Activated CD8-positive, alpha-beta memory T cell treated with anti-CD3 and anti-CD28 coated beads, Interleukin-2, amount 50 U/mL, for 48 hours (primary cell): ENCODE results near the gene SSX3.
"Not testable (repeated sequence)": the region's sequence is repeated elsewhere in the genome, so short reads cannot be mapped to it uniquely, and the experiment has no call there.

Source experiments
- DNase-seq: peaks from one replicate; pipeline ENCODE4 v3.0.0-alpha.2; 2020

The SSX3 gene

GRCh38 chrX:48356315-48357094 is at the start of gene SSX3:
TSS of gene SSX3 (minus strand) at chrX:48356703. CDS start at chrX:48355249, 1,454 bp downstream.
- DNase-seq = not testable (repeated sequence)

GRCh38 chrX:48397825-48398224 is 41.3 kb upstream of the SSX3 start:
- DNase-seq = not testable (repeated sequence)

- DNase-seq = not testable (repeated sequence)
Observed at GRCh38 chrX:48396931-48397330, 40.4 kb upstream of the SSX3 start.

- not testable (repeated sequence) for DNase-seq
Observed at GRCh38 chrX:48383239-48383638, 26.7 kb upstream of the SSX3 start, which contains the start of gene SSX4. TSS of gene SSX4 (plus strand) at chrX:48383539. CDS start at chrX:48384054, 515 bp downstream.

- not testable (repeated sequence) for DNase-seq
Observed at GRCh38 chrX:48370408-48370807, 13.9 kb upstream of the SSX3 start.

GRCh38 chrX:48367717-48368408 is 11.4 kb upstream of the SSX3 start:
- not testable (repeated sequence) for DNase-seq

GRCh38 chrX:48359281-48359680 is 2.8 kb upstream of the SSX3 start:
- not testable (repeated sequence) for DNase-seq

GRCh38 chrX:48357681-48358080 is 1.2 kb upstream of the SSX3 start:
- DNase-seq = no peak

GRCh38 chrX:48346059-48346458 is 10.4 kb downstream of the SSX3 start:
- DNase-seq = not testable (repeated sequence)

- not testable (repeated sequence) for DNase-seq
Observed at GRCh38 chrX:48313996-48314395, 42.5 kb downstream of the SSX3 start.

- no peak for DNase-seq
Observed at GRCh38 chrX:48306175-48306574, 50.3 kb downstream of the SSX3 start.
